HepG2 (cell line): ENCODE measurements around the gene APRT. TPM values are rescaled to one million over a fixed set of nuclear protein-coding genes. Genes with fewer than 3 reads are reported as not detected.
A peak's percentile ranks its signal among the peaks of the same experiment; 100 is the strongest.

Experiments used
- IRF1 ChIP-seq: sonication (generic); formaldehyde crosslinking; IDR thresholded peaks from 2 replicates; pipeline ENCODE4 v1.4.0; 2020; ENCODE audit warnings: low read depth, mild to moderate bottlenecking, missing genetic modification reagents
- REST ChIP-seq, 2 experiments: IDR thresholded peaks; 2 replicates each; pipeline ENCODE4 v1.6.1; 2011 to 2012; ENCODE audit warnings: low read length in 2 of 2, borderline replicate concordance in 1 of 2, low read depth in 1 of 2, mild to moderate bottlenecking in 1 of 2, moderate library complexity in 1 of 2
- RFXAP ChIP-seq: sonication (generic); formaldehyde crosslinking; IDR thresholded peaks from 2 replicates; pipeline ENCODE4 v1.4.0; 2020; ENCODE audit warnings: missing genetic modification reagents, borderline replicate concordance
- SIN3A ChIP-seq: IDR thresholded peaks from 2 replicates; pipeline ENCODE4 v1.6.1; 2011; ENCODE audit warnings: low read depth, mild to moderate bottlenecking, control low read depth, low read length, borderline replicate concordance
- SRSF1 ChIP-seq: fragments of 200-400 bp; formaldehyde crosslinking; optimal IDR thresholded peaks from 2 replicates; pipeline ENCODE3; 2017; ENCODE audit warnings: mild to moderate bottlenecking, low read depth, low read length, moderate library complexity
- TBL1XR1 ChIP-seq: fragments of 150-350 bp; IDR thresholded peaks from 2 replicates; pipeline ENCODE4 v1.6.1; 2014; ENCODE audit warnings: borderline replicate concordance, low read length; ENCODE audit not compliant: partially characterized antibody
- ZFP90 ChIP-seq: sonication (generic); formaldehyde crosslinking; IDR thresholded peaks from 2 replicates; pipeline ENCODE4 v1.8.0; 2022; ENCODE audit warnings: missing genetic modification reagents, mild to moderate bottlenecking, inconsistent platforms, borderline replicate concordance
- ZNF431 ChIP-seq: sonication (generic); formaldehyde crosslinking; IDR thresholded peaks from 2 replicates; pipeline ENCODE4 v1.9.0; 2022; ENCODE audit warnings: missing genetic modification reagents, low read depth, mild to moderate bottlenecking, borderline replicate concordance
- ZNF451 ChIP-seq: sonication (generic); formaldehyde crosslinking; IDR thresholded peaks from 2 replicates; pipeline ENCODE4 v1.5.0; 2020; ENCODE audit warnings: mild to moderate bottlenecking, missing genetic modification reagents
- ZNF646 ChIP-seq: sonication (generic); formaldehyde crosslinking; IDR thresholded peaks from 2 replicates; pipeline ENCODE4 v1.9.0; 2021; ENCODE audit warnings: mild to moderate bottlenecking, missing genetic modification reagents
- ZNF687 ChIP-seq: sonication (generic); formaldehyde crosslinking; IDR thresholded peaks from 2 replicates; pipeline ENCODE4 v1.5.1; 2020; ENCODE audit warnings: mild to moderate bottlenecking, missing genetic modification reagents, moderate library complexity
- polyA plus RNA-seq, 8 experiments: library from polyadenylated mRNA; depleted of rRNA in 3 of 8; stranded (reverse) in 7 of 8; unstranded in 1 of 8; fragments of >200 nt; fragmentation: Illumina TruSeq in 4 of 8; extraction: Trizol in 4 of 8; gene quantifications; 2 replicates each; pipeline versions ENCODE4 v1.2.1 to v1.2.3, GENCODE V29; 2011 to 2016; ENCODE audit warnings: low read depth in 4 of 8, missing spikeins in 1 of 8, mixed read lengths in 1 of 8; ENCODE audit not compliant: insufficient read depth in 1 of 8
- total RNA-seq, 5 experiments: library from RNA; depleted of rRNA; stranded (reverse); fragments of >200 nt; fragmentation: Illumina TruSeq; extraction: Trizol; gene quantifications; 2 replicates each; pipeline ENCODE4 v1.2.3, GENCODE V29; 2016; ENCODE audit warnings: low read depth in 1 of 5

The APRT gene
- total and polyA plus RNA-seq, 2 of the 13 experiments (the other 11 are each of a cell fraction or from before 2014, with no cell fraction given), result 155 to 242 TPM

GRCh38 chr16:88856828-88857727 lies 45.4 kb upstream of the APRT start, which contains the start of the genes GALNS and TRAPPC2L (continued):
- no peak for TF ChIP-seq REST (IDR thresholded peaks at IDR 0.05; ENCODE audit: borderline replicate concordance in 1 of 2, low read depth in 1 of 2, low read length in 2 of 2)
- TF ChIP-seq ZFP90 (CRISPR knock-in tag), result peak; percentile 34
- peak; percentile 84; the same call in 1 of the 2 replicates for TF ChIP-seq RFXAP (CRISPR knock-in tag)
- TF ChIP-seq ZNF646 (CRISPR knock-in tag), result no peak
- no peak for TF ChIP-seq SRSF1
- TF ChIP-seq IRF1 (CRISPR knock-in tag), result no peak
- TF ChIP-seq SIN3A, result peak; percentile 92; the same call in 1 of the 2 replicates
- peak; percentile 80 for TF ChIP-seq ZNF687 (CRISPR knock-in tag)
- TF ChIP-seq TBL1XR1, result peak; percentile 29
- peak; percentile 19 for TF ChIP-seq ZNF451
- TF ChIP-seq ZNF431 (CRISPR knock-in tag), result no peak
